GM18505 (cell line): Measurements from ENCODE around the gene MRPL21.

Experiments
- ATAC-seq: cut with Tn5 transposase; IDR thresholded peaks from one replicate; pipeline ENCODE4 v1.9.1; 2021; ENCODE audit not compliant: unreplicated experiment
- POLR2A ChIP-seq: IDR thresholded peaks from 4 replicates; pipeline ENCODE4 v1.6.1; 2011; ENCODE audit warnings: borderline replicate concordance; ENCODE audit not compliant: insufficient read depth, insufficient read length; ENCODE audit errors: extremely low read depth

The MRPL21 gene

GRCh38 chr11:68903288-68904247 lies at the start of gene MRPL21, which contains the start of gene IGHMBP2:
Gene MRPL21 (minus strand): TSS chr11:68903832. CDS start chr11:68903810, 22 bp downstream.
Gene IGHMBP2 (plus strand): TSS chr11:68903891. CDS start chr11:68903953, 62 bp downstream.
- ATAC-seq: peak; percentile 80

GRCh38 chr11:68950762-68951161 lies 47.1 kb upstream of the MRPL21 start:
- no peak for TF ChIP-seq POLR2A
- ATAC-seq: no peak

More at GRCh38 chr11:68903288-68904247, at the start of gene MRPL21, which contains the start of gene IGHMBP2:
- TF ChIP-seq POLR2A: peak; percentile 98

- ATAC-seq: no peak
- TF ChIP-seq POLR2A: no peak
These were observed 46.6 kb upstream of the MRPL21 start for GRCh38 chr11:68950270-68950669.

DNA sequence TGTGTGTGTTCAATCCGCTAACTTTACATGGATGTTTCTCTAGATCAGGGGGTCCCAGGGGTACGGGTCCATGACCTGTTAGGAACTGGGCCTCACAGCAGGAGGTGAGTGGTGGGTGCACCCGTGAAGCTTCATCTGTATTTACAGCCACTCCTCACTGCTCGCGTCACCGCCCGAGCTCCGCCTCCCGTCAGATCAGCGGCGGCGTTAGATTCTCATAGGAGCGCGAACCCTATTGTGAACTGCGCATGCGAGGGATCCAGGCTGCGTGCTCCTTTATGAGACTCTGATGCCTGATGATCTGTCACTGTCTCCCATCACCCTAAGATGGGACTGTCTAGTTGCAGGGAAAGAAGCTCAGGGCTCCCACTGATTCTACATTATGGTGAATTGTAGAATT lies 45.3 kb upstream of the MRPL21 start:
- no peak for TF ChIP-seq POLR2A
- no peak for ATAC-seq

DNA sequence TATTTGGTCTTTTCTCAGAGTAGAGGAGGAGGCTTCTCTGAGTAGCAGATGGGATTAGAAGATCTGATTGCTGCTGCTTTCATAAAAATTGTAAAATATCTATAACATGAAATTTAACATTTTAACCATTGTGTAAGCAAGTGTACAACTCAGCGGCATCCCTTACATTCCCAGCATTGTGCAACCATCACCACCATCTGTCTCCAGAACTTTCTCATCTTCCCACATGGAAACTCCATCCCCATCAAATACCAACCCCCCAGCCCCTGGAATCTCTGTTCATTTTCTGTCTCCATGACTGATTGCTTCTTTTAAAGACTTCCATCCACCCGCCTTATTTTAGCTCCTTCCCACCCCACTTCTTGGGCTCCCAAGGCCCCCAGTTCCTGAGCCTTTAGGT lies 44.9 kb upstream of the MRPL21 start:
- TF ChIP-seq POLR2A: no peak
- ATAC-seq: no peak

- no peak for ATAC-seq
- TF ChIP-seq POLR2A: no peak
These were observed 43.5 kb upstream of the MRPL21 start for GRCh38 chr11:68947151-68947550.

- no peak for TF ChIP-seq POLR2A
- no peak for ATAC-seq
These were observed 42.9 kb upstream of the MRPL21 start for GRCh38 chr11:68946416-68947090.

GRCh38 chr11:68942751-68943271 lies 39.2 kb upstream of the MRPL21 start:
- TF ChIP-seq POLR2A: no peak
- no peak for ATAC-seq

DNA sequence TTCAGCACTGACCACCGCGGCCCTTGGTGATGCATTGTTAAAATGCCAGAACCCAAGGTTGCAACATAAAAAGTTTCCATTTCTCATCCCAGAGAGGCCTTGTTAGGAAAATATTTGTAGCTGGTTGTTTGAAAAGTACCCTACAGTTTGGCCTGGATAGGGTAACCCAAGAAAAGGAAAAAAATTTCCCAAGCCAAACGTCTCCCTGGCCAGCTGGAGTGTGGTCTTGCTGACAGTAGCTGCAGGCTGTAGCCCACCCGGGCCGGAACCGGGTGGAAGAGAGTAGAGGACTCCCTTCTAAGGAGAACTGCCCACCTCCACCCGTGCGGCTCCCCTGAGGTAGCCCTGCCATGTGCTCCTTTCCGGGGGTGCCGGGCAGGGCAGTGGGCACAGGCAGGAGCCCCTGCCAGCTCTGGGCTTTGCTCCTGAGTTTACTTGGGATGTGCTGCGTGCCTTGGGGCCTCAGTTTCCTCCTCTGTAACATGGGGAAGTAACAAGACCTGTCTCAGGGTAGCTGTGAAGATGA lies 38.5 kb upstream of the MRPL21 start:
- no peak for TF ChIP-seq POLR2A
- ATAC-seq: no peak

DNA sequence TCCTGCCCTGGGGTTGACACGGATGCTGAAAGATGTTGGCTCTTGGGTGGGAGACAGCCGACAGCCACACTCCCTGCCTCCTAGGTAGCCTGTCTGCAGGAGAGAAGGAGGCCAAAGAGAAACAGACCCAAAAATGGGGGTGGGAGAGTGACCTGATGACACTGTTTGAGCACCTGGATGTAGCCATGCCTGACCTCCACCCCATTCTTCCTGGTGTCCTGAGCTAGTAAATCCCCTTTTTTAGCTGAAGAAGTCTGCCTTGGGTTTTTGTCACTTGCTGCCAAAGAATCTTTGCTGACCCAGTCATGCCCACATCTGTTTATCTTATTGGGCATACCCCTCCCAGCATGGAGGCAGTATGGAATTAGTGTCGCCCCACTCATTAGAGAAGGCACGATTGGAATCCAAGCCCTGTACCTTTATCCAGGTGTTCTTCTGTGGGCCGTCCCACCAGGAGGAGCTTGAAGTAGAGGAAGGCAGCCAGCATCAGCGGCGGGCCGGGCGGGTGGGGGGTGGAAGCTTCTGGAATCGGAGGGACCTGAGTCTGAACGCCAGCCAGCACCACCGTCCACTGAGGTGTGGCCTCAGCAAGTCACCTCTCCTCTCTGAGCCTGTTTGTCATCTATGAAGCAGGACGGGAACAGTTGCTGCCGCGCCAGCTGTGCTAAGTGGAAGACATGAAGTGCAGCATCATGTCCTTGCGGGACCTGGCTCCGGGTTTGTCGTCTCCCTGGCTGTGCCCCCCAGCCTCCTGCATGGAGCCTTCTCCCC lies 37.9 kb upstream of the MRPL21 start:
- no peak for TF ChIP-seq POLR2A
- ATAC-seq: no peak

GRCh38 chr11:68940651-68941323 lies 37.2 kb upstream of the MRPL21 start:
- no peak for ATAC-seq
- TF ChIP-seq POLR2A: no peak
